Astrocyte of the spinal cord (primary cell): ENCODE results near the gene C1orf35.

Experiments used
- DNase-seq: peaks from one replicate; pipeline ENCODE4 v3.0.0; 2011; ENCODE audit warnings: low read depth, low spot score
- H3K4me3 ChIP-seq: 2 replicates; pipeline ENCODE4 v1.5.1; 2011; ENCODE audit warnings: low read depth, mild to moderate bottlenecking, low read length, moderate library complexity
- in situ Hi-C: cut with HindIII; loops from 2 replicates; pipeline ENCODE4 v1.10.0; 2017; ENCODE audit warnings: low sequenced_read_pairs
- TF ChIP-seq, protein P1 (sequence below): IDR thresholded peaks from 2 replicates; pipeline ENCODE4 v1.5.1; 2012; ENCODE audit warnings: low read depth, mild to moderate bottlenecking, low read length, inconsistent platforms

The C1orf35 gene

DNA sequence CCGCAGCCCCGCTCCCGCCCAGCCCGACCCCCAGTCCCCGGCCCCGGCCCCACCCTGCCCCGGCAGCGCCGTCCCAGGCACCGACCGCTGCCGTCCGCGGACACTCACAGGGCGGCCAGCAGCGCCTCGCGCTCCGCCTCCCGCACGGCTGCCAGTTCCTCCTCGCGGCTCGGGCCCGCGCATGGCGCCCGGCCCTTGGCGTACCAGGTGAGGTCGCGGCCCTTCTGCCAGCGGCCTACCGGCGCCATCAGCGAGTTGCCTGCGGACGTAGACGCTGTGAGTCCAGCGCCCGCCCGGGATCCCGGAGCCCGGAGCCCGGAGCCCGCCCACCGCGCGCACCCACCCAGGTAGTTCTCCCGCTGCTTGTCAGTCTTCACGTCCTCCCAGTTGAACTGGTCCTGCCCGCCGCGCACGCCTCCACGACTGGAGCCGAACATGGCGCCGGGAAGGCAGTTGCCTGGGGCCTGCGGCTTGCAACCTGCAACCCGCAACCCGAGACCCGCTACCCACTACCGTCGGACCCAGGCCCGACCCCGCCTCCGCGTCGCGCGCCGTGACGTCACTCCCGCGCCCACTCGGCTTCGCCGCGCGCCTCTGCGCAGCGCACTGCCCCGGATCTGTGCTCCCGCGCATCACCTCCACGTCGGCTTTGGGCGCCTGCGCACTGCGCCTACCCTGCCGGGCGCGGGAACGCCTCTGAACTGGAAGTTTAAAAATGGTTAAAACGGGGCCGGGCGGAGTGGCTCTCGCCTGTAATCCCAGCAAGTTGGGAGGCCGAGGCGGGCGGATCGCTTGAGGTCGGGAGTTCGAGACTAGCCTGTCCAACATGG is at the start of gene C1orf35:
Gene C1orf35 (minus strand): TSS at position 535 of the 830 bp plus-strand sequence. CDS start 98 bp downstream, at position 437.
- peak; percentile 92 for DNase-seq
- peak within 1 kb of the TSS; percentile 75 for H3K4me3 ChIP-seq
- TF ChIP-seq, protein P1, sequence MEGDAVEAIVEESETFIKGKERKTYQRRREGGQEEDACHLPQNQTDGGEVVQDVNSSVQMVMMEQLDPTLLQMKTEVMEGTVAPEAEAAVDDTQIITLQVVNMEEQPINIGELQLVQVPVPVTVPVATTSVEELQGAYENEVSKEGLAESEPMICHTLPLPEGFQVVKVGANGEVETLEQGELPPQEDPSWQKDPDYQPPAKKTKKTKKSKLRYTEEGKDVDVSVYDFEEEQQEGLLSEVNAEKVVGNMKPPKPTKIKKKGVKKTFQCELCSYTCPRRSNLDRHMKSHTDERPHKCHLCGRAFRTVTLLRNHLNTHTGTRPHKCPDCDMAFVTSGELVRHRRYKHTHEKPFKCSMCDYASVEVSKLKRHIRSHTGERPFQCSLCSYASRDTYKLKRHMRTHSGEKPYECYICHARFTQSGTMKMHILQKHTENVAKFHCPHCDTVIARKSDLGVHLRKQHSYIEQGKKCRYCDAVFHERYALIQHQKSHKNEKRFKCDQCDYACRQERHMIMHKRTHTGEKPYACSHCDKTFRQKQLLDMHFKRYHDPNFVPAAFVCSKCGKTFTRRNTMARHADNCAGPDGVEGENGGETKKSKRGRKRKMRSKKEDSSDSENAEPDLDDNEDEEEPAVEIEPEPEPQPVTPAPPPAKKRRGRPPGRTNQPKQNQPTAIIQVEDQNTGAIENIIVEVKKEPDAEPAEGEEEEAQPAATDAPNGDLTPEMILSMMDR, result no peak
- in situ Hi-C loops, result no loop called here

DNA sequence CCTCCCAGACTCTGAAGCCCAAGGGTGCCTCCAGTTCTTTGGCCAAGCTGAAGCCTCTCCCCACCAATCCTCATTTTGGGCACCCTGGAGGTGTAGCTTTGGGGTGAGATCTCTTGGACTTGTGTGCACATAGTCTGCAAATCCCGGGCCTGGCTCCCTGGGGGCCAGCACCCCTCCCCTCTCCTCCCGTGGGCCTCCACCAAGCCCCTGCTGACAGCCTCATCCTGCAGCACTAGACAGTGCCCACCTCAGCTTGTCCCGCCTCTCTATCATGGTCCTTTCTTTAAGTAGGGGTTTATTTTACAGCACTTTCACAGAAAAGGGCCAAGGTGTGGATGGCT is 49.8 kb upstream of the C1orf35 start:
- H3K4me3 ChIP-seq, result no peak overlapping the region

DNA sequence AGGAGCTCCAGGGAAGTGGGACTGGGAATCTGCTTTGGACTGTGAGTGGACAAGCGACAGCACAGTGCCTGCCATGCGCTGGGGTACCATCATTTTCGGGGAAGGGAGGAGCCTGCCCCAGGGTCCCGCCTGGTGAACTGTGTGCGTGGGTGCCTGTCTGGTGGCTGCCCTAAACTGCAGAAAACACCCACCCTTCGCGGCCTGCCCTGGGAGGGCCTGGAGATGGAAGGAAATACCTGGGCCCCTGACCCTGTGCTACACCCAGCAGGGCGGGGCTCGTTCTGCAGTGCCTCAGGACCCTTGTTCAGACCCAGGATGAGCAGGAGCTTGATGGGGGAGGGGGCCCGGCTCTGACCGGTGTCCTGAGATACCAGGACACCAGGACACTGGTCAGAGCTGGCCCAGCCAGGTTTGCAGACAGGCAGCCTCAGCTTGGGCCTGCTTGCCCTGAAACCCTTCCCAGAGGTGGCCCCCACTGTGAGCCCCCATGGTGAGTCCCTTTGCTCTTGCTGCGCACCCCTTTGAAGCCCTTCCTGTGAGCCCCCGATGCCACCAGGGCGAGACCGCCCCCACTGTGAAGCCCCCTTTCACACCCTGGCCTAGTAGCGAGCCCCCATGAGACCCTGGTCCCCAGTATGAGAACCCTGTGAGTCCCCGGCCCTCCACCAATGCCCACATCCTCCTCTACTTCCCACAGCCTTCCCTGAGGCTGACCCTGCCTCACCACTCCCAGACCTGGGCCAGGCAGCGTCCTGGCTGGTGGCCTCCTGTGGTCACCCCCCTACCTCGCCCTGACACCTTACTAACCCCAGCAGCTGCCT is 49.2 kb upstream of the C1orf35 start:
- in situ Hi-C loops, result no loop called here
- TF ChIP-seq, protein P1, result no peak
- H3K4me3 ChIP-seq, result no peak overlapping the region
- no peak for DNase-seq

More for the DNA sequence above, 49.8 kb upstream of the C1orf35 start:
- TF ChIP-seq, protein P1, result no peak
- in situ Hi-C loops, result no loop called here
- DNase-seq, result no peak

DNA sequence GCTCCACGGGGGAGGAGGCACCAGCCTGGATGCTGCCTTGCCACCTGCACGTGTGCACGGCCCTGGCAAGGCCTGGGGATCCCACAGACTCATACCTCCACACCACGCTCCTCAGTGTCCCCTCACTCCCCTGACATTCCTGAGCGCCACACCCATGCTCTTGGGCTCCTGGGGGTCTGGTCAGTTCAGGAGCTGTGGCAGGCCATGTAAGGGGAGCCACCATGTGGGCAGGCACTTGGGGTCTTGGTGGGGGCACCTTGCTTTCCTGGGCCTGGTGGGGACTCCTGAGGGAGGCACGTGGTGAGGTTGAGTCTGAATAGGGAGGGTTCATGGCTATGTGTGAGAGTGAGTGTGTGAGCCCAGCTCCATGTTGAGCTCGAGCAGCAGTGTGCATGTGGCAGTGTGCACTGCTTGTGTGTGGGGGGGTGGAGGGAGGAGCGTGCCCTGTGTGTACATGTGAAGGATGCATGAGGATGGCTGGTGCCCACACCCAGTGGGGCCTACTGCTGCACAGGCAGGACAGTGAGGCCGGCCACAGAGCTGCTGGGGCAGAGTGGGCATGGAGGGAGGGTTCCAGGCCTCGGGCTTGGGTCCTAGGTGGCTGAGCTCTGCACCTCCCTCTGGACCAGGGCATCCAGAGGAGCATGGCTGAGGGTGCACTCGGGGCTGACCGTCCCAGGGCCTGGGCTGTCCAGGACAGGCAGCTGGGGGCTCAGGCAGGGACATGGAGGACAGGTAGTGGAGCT is 48.2 kb upstream of the C1orf35 start:
- TF ChIP-seq, protein P1, result no peak
- in situ Hi-C loops, result no loop called here
- no peak overlapping the region for H3K4me3 ChIP-seq
- no peak for DNase-seq

DNA sequence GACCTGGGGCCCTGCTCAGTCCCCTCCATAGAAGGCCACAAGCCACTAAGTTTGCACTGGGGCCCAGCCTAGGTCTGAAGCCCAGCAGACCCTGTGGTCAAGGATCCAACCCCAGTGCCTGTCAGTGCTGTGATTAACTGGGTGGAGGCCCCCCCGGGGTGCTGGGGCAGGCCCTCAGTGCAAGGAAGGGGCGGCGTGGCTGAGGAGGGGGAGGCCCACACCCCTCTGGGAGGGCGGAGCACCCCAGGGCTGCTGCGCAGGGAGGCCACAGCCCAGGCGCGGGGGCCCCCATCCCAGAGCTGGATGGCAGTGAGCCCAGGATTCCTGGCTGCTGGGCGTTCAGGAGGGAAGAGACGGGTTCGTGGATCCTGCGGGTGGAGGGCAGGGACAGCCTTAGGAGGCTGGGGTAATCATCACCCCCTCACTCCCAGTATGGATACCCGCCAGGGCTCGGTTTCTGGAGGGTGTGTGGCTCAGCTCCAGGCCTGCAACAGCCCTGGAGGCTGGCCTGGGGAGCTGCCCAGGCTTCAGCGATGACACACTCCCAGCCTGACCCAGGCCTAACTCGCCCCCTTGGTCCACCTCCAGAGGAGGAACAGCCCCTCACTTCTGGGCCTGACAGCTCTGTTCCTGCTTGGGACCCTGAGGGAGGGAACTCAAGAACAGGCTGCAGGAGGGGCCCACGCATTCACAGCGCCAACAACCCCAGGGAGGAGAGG is 47.5 kb upstream of the C1orf35 start:
- no peak overlapping the region for H3K4me3 ChIP-seq
- in situ Hi-C loops, result no loop called here
- peak; percentile 41 for DNase-seq
- TF ChIP-seq, protein P1, result no peak

DNA sequence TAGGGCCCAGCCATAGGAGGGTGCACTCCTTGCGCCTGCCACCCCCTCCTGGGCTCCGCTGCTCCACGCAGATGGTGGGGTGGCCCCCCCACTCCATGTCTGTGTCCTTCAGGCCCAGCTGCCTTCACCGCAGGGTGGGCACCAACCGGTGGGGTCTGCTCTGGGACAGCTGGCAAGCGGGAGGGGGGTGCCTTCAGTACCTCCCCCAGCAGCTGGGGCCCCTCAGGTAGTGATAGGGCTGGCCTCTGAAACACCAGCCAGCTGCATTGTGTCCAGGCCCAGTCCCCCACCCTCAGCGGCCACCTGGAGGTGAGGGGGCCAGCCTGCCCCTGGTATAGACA is 47.0 kb upstream of the C1orf35 start:
- DNase-seq, result no peak

More for the DNA sequence above, 47.0 kb upstream of the C1orf35 start:
- in situ Hi-C loops, result no loop called here
- H3K4me3 ChIP-seq, result no peak overlapping the region
- TF ChIP-seq, protein P1, result no peak
